Prostate gland (tissue), 2 donors: Measurements from ENCODE around the gene ZNF189.

Experiments
- CTCF ChIP-seq, 4 experiments: fragments of 200-600 bp in 2 of 4; fragments of 450-650 bp in 2 of 4; sonication (generic) in 2 of 4; IDR thresholded peaks; 1 replicate in 3 of 4; 2 replicates in 1 of 4; pipeline ENCODE4 v1.5.1; 2016 to 2019; ENCODE audit warnings: antibody characterized with exemption in 4 of 4, mild to moderate bottlenecking in 2 of 4, moderate library complexity in 2 of 4
- POLR2A ChIP-seq: fragments of 450-650 bp; IDR thresholded peaks from one replicate; pipeline ENCODE4 v1.6.1; 2016; ENCODE audit warnings: antibody characterized with exemption, mild to moderate bottlenecking

- TF ChIP-seq CTCF (IDR thresholded peaks at IDR 0.05) (no peak), POLR2A (no peak)
Observed at GRCh38 chr9:101375546-101375945, 23.1 kb upstream of the ZNF189 start.
